ENCODE results near the gene MCMBP. TPM values are rescaled to one million over a fixed set of nuclear protein-coding genes. Genes with fewer than 3 reads are reported as not detected.

MCMBP gene
- total RNA-seq, 1 experiment from 2014 or later, result 36.1 TPM

DNA sequence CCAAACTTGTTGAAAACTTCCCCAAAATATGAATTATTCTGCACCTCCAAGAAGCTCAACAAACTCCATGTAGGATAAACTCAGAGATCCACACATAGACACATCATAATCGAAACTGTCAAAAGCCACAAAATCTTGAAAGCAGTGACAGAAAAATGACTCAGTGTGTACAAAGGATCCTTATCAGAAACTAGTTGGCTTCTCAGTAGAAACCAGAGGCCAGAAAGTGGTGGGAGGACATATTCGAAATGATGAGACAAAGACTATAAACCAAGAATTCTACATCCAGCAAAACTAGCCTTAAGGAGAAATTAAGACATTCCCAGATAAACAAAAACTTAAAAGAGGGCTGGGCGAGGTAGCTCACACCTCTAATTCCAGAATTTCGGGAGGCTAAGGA is 38.5 kb downstream of the MCMBP start:
- Histone ChIP-seq H3K79me2 (ENCODE audit: low read length) (no peaks in the 10 kb centered on the region), H3K36me3 (ENCODE audit: low read depth, low read length) (peaks cover 64% of the 10 kb centered on the region), H3K4me2 (ENCODE audit: low read length) (no peak overlapping the region), H3K27me3 (ENCODE audit: low read length) (no peaks in the 10 kb centered on the region), H3F3A (ENCODE audit: low read length, unreplicated experiment) (no peaks in the 10 kb centered on the region), H3K9ac (ENCODE audit: low read length) (peak overlapping the region; percentile 24; the same call in 1 of the 2 replicates), H3K27ac (ENCODE audit: low read length) (peak overlapping the region; percentile 78), H4K20me1 (ENCODE audit: low read length) (no peaks in the 10 kb centered on the region), H2AFZ (ENCODE audit: low read length) (no peak overlapping the region), H3K4me3 (ENCODE audit: low read length) (no peak overlapping the region), H3K9me3 (ENCODE audit: low read length) (no peaks in the 10 kb centered on the region), H3K9me2 (replicated peaks; ENCODE audit: low read length) (no peaks in the 10 kb centered on the region), H3K4me1 (ENCODE audit: insufficient read depth, low read length) (peaks cover 20% of the 10 kb centered on the region)
- ChIA-PET POLR2A (ENCODE audit: unreplicated experiment) (interaction anchor here (0.8 kb wide), 1 partner anchor 147 kb away, joined by 3 read pairs; no protein-coding TSS in a partner anchor), CTCF (no interaction called here)
- BruUV-seq (replicated peaks), result no TSS peak
- DNase-seq (peak; percentile 79), ATAC-seq (peak; percentile 56)
- TF ChIP-seq EZH2phosphoT487 (IDR thresholded peaks at IDR 0.05; ENCODE audit: borderline replicate concordance, low read length) (no peak), EZH2 (IDR thresholded peaks at IDR 0.05; ENCODE audit: low read length, unreplicated experiment) (no peak)
- TF ChIP-seq, protein P1, sequence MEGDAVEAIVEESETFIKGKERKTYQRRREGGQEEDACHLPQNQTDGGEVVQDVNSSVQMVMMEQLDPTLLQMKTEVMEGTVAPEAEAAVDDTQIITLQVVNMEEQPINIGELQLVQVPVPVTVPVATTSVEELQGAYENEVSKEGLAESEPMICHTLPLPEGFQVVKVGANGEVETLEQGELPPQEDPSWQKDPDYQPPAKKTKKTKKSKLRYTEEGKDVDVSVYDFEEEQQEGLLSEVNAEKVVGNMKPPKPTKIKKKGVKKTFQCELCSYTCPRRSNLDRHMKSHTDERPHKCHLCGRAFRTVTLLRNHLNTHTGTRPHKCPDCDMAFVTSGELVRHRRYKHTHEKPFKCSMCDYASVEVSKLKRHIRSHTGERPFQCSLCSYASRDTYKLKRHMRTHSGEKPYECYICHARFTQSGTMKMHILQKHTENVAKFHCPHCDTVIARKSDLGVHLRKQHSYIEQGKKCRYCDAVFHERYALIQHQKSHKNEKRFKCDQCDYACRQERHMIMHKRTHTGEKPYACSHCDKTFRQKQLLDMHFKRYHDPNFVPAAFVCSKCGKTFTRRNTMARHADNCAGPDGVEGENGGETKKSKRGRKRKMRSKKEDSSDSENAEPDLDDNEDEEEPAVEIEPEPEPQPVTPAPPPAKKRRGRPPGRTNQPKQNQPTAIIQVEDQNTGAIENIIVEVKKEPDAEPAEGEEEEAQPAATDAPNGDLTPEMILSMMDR (conservative IDR thresholded peaks at IDR 0.05; ENCODE audit: low read depth, low read length), result no peak
- intact Hi-C loops (cut with micrococcal nuclease), result no loop called here

DNA sequence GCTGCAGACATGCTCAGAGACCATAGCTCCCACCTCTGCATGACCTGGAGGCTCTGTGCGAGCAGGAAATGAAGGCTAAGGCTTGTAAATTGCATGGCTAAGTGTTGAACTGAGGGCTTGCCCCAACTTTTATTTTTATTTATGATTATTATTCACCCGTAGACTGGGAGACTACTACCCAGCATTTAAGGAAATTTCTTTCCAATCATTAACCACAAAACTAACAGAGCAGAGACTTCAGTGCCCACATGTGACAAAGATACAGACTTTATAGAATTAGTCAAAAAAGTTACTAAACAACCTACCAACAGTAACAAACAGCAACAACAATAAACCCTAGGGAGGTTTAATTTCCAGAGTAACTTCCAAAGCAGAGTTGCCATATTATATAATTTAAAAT is 39.7 kb downstream of the MCMBP start:
- Histone ChIP-seq H3K27ac (ENCODE audit: low read length) (peak overlapping the region; percentile 78; the same call in 1 of the 2 replicates), H3F3A (ENCODE audit: low read length, unreplicated experiment) (no peaks in the 10 kb centered on the region), H3K4me2 (ENCODE audit: low read length) (no peak overlapping the region), H3K9ac (ENCODE audit: low read length) (0 out of 2 replicates have a peak overlapping the region, but pooled peaks have one; percentile 21), H3K79me2 (ENCODE audit: low read length) (no peaks in the 10 kb centered on the region), H4K20me1 (ENCODE audit: low read length) (no peaks in the 10 kb centered on the region), H3K9me2 (replicated peaks; ENCODE audit: low read length) (no peaks in the 10 kb centered on the region), H3K4me1 (ENCODE audit: insufficient read depth, low read length) (peaks cover 20% of the 10 kb centered on the region), H3K36me3 (ENCODE audit: low read depth, low read length) (peaks cover 59% of the 10 kb centered on the region), H3K27me3 (ENCODE audit: low read length) (no peaks in the 10 kb centered on the region), H3K4me3 (ENCODE audit: low read length) (no peak overlapping the region), H2AFZ (ENCODE audit: low read length) (no peak overlapping the region), H3K9me3 (ENCODE audit: low read length) (no peaks in the 10 kb centered on the region)
- ChIA-PET POLR2A (ENCODE audit: unreplicated experiment) (no interaction called here), CTCF (no interaction called here)
- intact Hi-C loops (cut with micrococcal nuclease), result no loop called here
- TF ChIP-seq, protein P1 (conservative IDR thresholded peaks at IDR 0.05; ENCODE audit: low read depth, low read length), result no peak
- no peak for TF ChIP-seq EZH2 (IDR thresholded peaks at IDR 0.05; ENCODE audit: low read length, unreplicated experiment)
- TF ChIP-seq EZH2phosphoT487 (IDR thresholded peaks at IDR 0.05; ENCODE audit: borderline replicate concordance, low read length), result no peak
- BruUV-seq (replicated peaks), result no TSS peak
- ATAC-seq (no peak), DNase-seq (no peak)

GRCh38 chr10:119831656-119832055 is 41.0 kb downstream of the MCMBP start:
- peaks cover 20% of the 10 kb centered on the region for H3K4me1 ChIP-seq (ENCODE audit: insufficient read depth, low read length)
- ATAC-seq (no peak), DNase-seq (no peak)
- H3K4me3 ChIP-seq (ENCODE audit: low read length), result no peak overlapping the region
- H3K27ac ChIP-seq (ENCODE audit: low read length), result no peak overlapping the region
- TF ChIP-seq EZH2phosphoT487 (IDR thresholded peaks at IDR 0.05; ENCODE audit: borderline replicate concordance, low read length) (no peak), EZH2 (IDR thresholded peaks at IDR 0.05; ENCODE audit: low read length, unreplicated experiment) (no peak)
- TF ChIP-seq, protein P1 (conservative IDR thresholded peaks at IDR 0.05; ENCODE audit: low read depth, low read length), result no peak
- no peaks in the 10 kb centered on the region for H3F3A ChIP-seq (ENCODE audit: low read length, unreplicated experiment)
- peaks cover 63% of the 10 kb centered on the region for H3K36me3 ChIP-seq (ENCODE audit: low read depth, low read length)
- H3K4me2 ChIP-seq (ENCODE audit: low read length), result no peak overlapping the region
- H4K20me1 ChIP-seq (ENCODE audit: low read length), result no peaks in the 10 kb centered on the region
- ChIA-PET POLR2A (ENCODE audit: unreplicated experiment) (no interaction called here), CTCF (no interaction called here)
- H2AFZ ChIP-seq (ENCODE audit: low read length), result no peak overlapping the region
- H3K9me2 ChIP-seq (replicated peaks; ENCODE audit: low read length), result no peaks in the 10 kb centered on the region
- intact Hi-C loops (cut with micrococcal nuclease), result no loop called here
- H3K9me3 ChIP-seq (ENCODE audit: low read length), result no peaks in the 10 kb centered on the region
- BruUV-seq (replicated peaks), result no TSS peak
- H3K9ac ChIP-seq (ENCODE audit: low read length), result no peak overlapping the region
- no peaks in the 10 kb centered on the region for H3K79me2 ChIP-seq (ENCODE audit: low read length)
- no peaks in the 10 kb centered on the region for H3K27me3 ChIP-seq (ENCODE audit: low read length)

Measured in PC-3 (cell line).